NT2/D1 (cell line): ENCODE measurements around the gene TAMALIN.

Experiments used
- DNase-seq: peaks from one replicate; pipeline ENCODE4 v3.0.0-alpha.2; 2011; ENCODE audit warnings: low read depth, low spot score
- H3K27me3 ChIP-seq: 2 replicates; pipeline ENCODE4 v1.6.0; 2011; ENCODE audit warnings: mild to moderate bottlenecking; ENCODE audit not compliant: insufficient read length, insufficient read depth
- H3K36me3 ChIP-seq: 2 replicates; pipeline ENCODE4 v1.6.1; 2011; ENCODE audit warnings: mild to moderate bottlenecking, low read length, mixed read lengths; ENCODE audit not compliant: insufficient read depth, insufficient read length
- H3K4me1 ChIP-seq: 2 replicates; pipeline ENCODE4 v1.5.1; 2011; ENCODE audit not compliant: insufficient read depth, insufficient read length
- H3K4me3 ChIP-seq: 2 replicates; pipeline ENCODE4 v1.5.1; 2011; ENCODE audit warnings: low read depth; ENCODE audit not compliant: insufficient read length
- H3K9ac ChIP-seq: 2 replicates; pipeline ENCODE4 v1.6.0; 2011; ENCODE audit warnings: low read depth; ENCODE audit not compliant: insufficient read length
- H3K9me3 ChIP-seq: 2 replicates; pipeline ENCODE4 v1.5.1; 2011; ENCODE audit warnings: mild to moderate bottlenecking, low read length; ENCODE audit not compliant: insufficient read depth
- SUZ12 ChIP-seq: IDR thresholded peaks from 2 replicates; pipeline ENCODE4 v1.6.1; 2011; ENCODE audit not compliant: insufficient read length, insufficient read depth; ENCODE audit errors: extremely low read depth
- YY1 ChIP-seq: IDR thresholded peaks from 2 replicates; pipeline ENCODE4 v1.6.1; 2011; ENCODE audit not compliant: insufficient read length, insufficient read depth
- ZNF274 ChIP-seq: IDR thresholded peaks from 2 replicates; pipeline ENCODE4 v1.6.1; 2011; ENCODE audit warnings: mild to moderate bottlenecking, low read depth, low read length

The TAMALIN gene

GRCh38 chr12:52010152-52010622 lies 3.4 kb downstream of the TAMALIN start:
- Histone ChIP-seq H3K27me3 (peaks cover 12% of the 10 kb centered on the region), H3K9ac (peak overlapping the region; percentile 68), H3K36me3 (peaks cover 47% of the 10 kb centered on the region), H3K9me3 (no peaks in the 10 kb centered on the region; the same call in 1 of the 2 replicates), H3K4me3 (no peak overlapping the region), H3K4me1 (peaks cover 39% of the 10 kb centered on the region)
- TF ChIP-seq SUZ12 (no peak), YY1 (no peak), ZNF274 (no peak)
- DNase-seq, result peak; percentile 82

- Histone ChIP-seq H3K4me3 (no peak overlapping the region), H3K9me3 (no peaks in the 10 kb centered on the region; the same call in 1 of the 2 replicates), H3K9ac (peak overlapping the region; percentile 12), H3K36me3 (peaks cover 55% of the 10 kb centered on the region), H3K4me1 (peaks cover 39% of the 10 kb centered on the region), H3K27me3 (peaks cover 8% of the 10 kb centered on the region)
- DNase-seq, result no peak
- no peak for TF ChIP-seq ZNF274
- TF ChIP-seq SUZ12, result no peak
- TF ChIP-seq YY1, result no peak
Measured at GRCh38 chr12:52010692-52011601, 4.2 kb downstream of the TAMALIN start.

DNA sequence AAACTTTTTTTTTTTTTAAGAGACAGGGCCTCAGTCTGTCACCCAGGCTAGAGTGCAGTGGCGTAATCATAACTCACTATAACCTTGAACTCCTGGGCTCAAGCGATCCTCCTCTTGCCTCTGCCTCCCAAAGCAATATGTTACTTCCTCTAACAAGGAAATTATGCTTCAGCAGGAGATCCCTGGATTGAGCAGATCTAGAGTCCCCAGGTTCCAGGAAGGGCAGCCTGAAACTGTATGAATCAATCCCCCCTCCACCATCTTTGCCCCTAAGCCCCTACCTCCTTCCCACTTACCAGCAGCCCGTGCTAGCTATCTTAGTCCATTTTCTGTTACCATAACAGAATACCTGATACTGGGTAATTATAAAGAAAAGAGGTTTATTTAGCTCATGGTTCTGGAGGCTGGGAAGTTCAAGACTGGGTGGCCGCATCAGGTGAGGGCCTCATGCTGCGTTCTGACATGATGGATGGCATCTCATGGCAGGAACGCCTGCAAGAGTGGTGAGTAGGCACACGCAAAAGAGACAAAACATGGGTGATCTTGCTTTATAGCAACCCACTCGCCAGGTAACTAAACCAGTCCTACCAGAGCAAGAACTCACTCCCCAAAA lies 5.0 kb downstream of the TAMALIN start:
- Histone ChIP-seq H3K4me3 (no peak overlapping the region), H3K36me3 (peaks cover 59% of the 10 kb centered on the region), H3K9ac (no peak overlapping the region), H3K27me3 (peaks cover 8% of the 10 kb centered on the region), H3K4me1 (peaks cover 37% of the 10 kb centered on the region), H3K9me3 (no peaks in the 10 kb centered on the region; the same call in 1 of the 2 replicates)
- DNase-seq, result no peak
- TF ChIP-seq ZNF274 (no peak), YY1 (no peak)

GRCh38 chr12:52013626-52014310 lies 7.0 kb downstream of the TAMALIN start:
- peaks cover 27% of the 10 kb centered on the region for H3K4me1 ChIP-seq
- TF ChIP-seq ZNF274, result no peak
- TF ChIP-seq YY1, result no peak
- TF ChIP-seq SUZ12, result no peak

GRCh38 chr12:52014567-52015530 lies 8.1 kb downstream of the TAMALIN start:
- Histone ChIP-seq H3K27me3 (no peaks in the 10 kb centered on the region), H3K9ac (no peak overlapping the region), H3K4me3 (no peak overlapping the region), H3K36me3 (peaks cover 53% of the 10 kb centered on the region), H3K9me3 (no peaks in the 10 kb centered on the region; the same call in 1 of the 2 replicates), H3K4me1 (peaks cover 23% of the 10 kb centered on the region)
- TF ChIP-seq YY1 (no peak), SUZ12 (no peak)
- DNase-seq, result no peak

More at GRCh38 chr12:52013626-52014310, 7.0 kb downstream of the TAMALIN start:
- peaks cover 56% of the 10 kb centered on the region for H3K36me3 ChIP-seq
- no peaks in the 10 kb centered on the region for H3K27me3 ChIP-seq
- H3K9ac ChIP-seq, result peak overlapping the region; percentile 33
- no peak for DNase-seq
- no peak overlapping the region for H3K4me3 ChIP-seq
- no peaks in the 10 kb centered on the region; the same call in 1 of the 2 replicates for H3K9me3 ChIP-seq

DNA sequence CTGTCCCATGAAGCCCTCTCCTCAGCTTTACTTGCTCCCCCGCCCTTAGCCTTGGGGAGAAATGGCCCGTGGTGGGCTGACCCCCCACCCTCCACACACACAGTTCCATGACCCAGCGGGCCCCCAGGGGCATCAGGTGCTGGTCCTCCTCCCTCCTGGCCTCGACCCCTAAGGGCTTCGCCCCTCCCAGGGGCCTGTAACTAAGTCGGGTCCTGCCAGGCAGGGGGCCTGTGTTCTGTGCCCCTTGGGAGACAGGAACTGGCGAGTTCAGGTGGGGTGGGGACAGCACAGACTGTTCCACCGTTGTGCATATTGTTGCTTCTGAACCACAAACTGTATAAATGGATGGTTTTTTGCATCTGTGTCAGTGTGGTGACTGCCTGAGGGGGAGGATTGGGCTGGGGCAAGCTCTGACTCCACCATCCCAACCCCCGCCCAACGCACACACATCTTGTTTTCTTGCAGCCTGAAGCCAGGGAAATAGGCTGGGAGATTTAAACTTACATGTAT lies 8.8 kb downstream of the TAMALIN start:
- Histone ChIP-seq H3K9me3 (no peaks in the 10 kb centered on the region; the same call in 1 of the 2 replicates), H3K9ac (no peak overlapping the region), H3K27me3 (no peaks in the 10 kb centered on the region), H3K4me1 (peaks cover 23% of the 10 kb centered on the region), H3K4me3 (no peak overlapping the region), H3K36me3 (peaks cover 53% of the 10 kb centered on the region)
- TF ChIP-seq YY1 (no peak), SUZ12 (no peak), ZNF274 (no peak)
- DNase-seq, result no peak
